Breast epithelium (tissue), 3 donors: ENCODE measurements around the gene PLEKHA5.

Experiments
- CTCF ChIP-seq, 3 donors: fragments of 450-650 bp; IDR thresholded peaks; one replicate each; pipeline ENCODE4 v1.5.1; 2016 to 2017; ENCODE audit warnings: antibody characterized with exemption in 3 of 3, mild to moderate bottlenecking in 3 of 3, moderate library complexity in 3 of 3
- POLR2A ChIP-seq: fragments of 450-650 bp; IDR thresholded peaks from one replicate; pipeline ENCODE4 v1.6.1; 2016; ENCODE audit warnings: antibody characterized with exemption, mild to moderate bottlenecking, moderate library complexity
- POLR2AphosphoS5 ChIP-seq, 3 donors: sonication (generic); formaldehyde crosslinking; IDR thresholded peaks; one replicate each; pipeline ENCODE4 v1.6.1; 2017; ENCODE audit warnings: antibody characterized with exemption in 3 of 3

GRCh38 chr12:19316425-19316824, 186.9 kb downstream of the PLEKHA5 start:
- TF ChIP-seq POLR2A: no peak
- TF ChIP-seq CTCF (IDR thresholded peaks at IDR 0.05): no peak
- TF ChIP-seq POLR2AphosphoS5 (IDR thresholded peaks at IDR 0.05): no peak
